Large intestine (tissue), 3 donors: Measurements from ENCODE around the gene HOXC11. TPM values are rescaled to one million over a fixed set of nuclear protein-coding genes. Genes with fewer than 3 reads are reported as not detected.

ENCODE experiments used
- DNase-seq, 2 donors: peaks; one replicate each; pipeline versions ENCODE4 v3.0.0 to v3.0.0-alpha.2; 2013
- H3K27ac ChIP-seq: one replicate; pipeline ENCODE4 v1.5.1; 2013; ENCODE audit warnings: low read length
- H3K27me3 ChIP-seq: 2 replicates; pipeline ENCODE4 v1.6.1; 2013; ENCODE audit warnings: low read length; ENCODE audit not compliant: control insufficient read depth, insufficient read depth
- H3K36me3 ChIP-seq: 2 replicates; pipeline ENCODE4 v1.6.1; 2013; ENCODE audit warnings: low read length; ENCODE audit not compliant: control insufficient read depth, insufficient read depth
- H3K4me1 ChIP-seq: one replicate; pipeline ENCODE4 v1.6.1; 2013; ENCODE audit warnings: low read length; ENCODE audit not compliant: control insufficient read depth, insufficient read depth
- H3K4me3 ChIP-seq: one replicate; pipeline ENCODE4 v1.5.1; 2013; ENCODE audit warnings: low read length
- H3K9me3 ChIP-seq: one replicate; pipeline ENCODE4 v1.6.1; 2013; ENCODE audit warnings: mild to moderate bottlenecking, low read depth, low read length, moderate library complexity; ENCODE audit not compliant: control insufficient read depth
- WGBS: methylation state at CpG from one replicate; pipeline ENCODE4 v1.1.5; 2013; ENCODE audit warnings: low lambda C conversion rate; ENCODE audit not compliant: insufficient coverage; 5-methylcytosine and 5-hydroxymethylcytosine counted together
- polyA plus RNA-seq: library from polyadenylated mRNA; unstranded; fragments of 120-200 nt; gene quantifications from one replicate; pipeline ENCODE4 v1.2.1, GENCODE V29; 2013

HOXC11 gene
- polyA plus RNA-seq, 1 donor, result 0.18 TPM

- H3K4me1 ChIP-seq, result no peaks in the 10 kb centered on the region
- no peak overlapping the region for H3K4me3 ChIP-seq
- H3K27ac ChIP-seq, result no peak overlapping the region
- DNase-seq, result no peak
- H3K36me3 ChIP-seq, result no peaks in the 10 kb centered on the region
- H3K27me3 ChIP-seq, result peaks cover 97% of the 10 kb centered on the region
- no peaks in the 10 kb centered on the region for H3K9me3 ChIP-seq
- WGBS, result no CpG with 5 or more reads among the region's 4 CpGs
Measured at GRCh38 chr12:53944209-53944608, 28.7 kb upstream of the HOXC11 start.

GRCh38 chr12:53944907-53945847 lies 27.7 kb upstream of the HOXC11 start:
- Histone ChIP-seq H3K4me3 (no peak overlapping the region), H3K27ac (no peak overlapping the region), H3K4me1 (no peaks in the 10 kb centered on the region), H3K36me3 (no peaks in the 10 kb centered on the region), H3K27me3 (peaks cover 97% of the 10 kb centered on the region), H3K9me3 (peaks cover 4% of the 10 kb centered on the region)
- no peak for DNase-seq
- no CpG with 5 or more reads among the region's 51 CpGs for WGBS

GRCh38 chr12:53947743-53948142 lies 25.2 kb upstream of the HOXC11 start:
- no peak overlapping the region for H3K27ac ChIP-seq
- H3K4me3 ChIP-seq, result no peak overlapping the region
- H3K9me3 ChIP-seq, result peaks cover 8% of the 10 kb centered on the region
- H3K36me3 ChIP-seq, result no peaks in the 10 kb centered on the region
- peaks cover 98% of the 10 kb centered on the region for H3K27me3 ChIP-seq
- no peaks in the 10 kb centered on the region for H3K4me1 ChIP-seq
- DNase-seq, result no peak

GRCh38 chr12:53948650-53949593 lies 24.0 kb upstream of the HOXC11 start:
- no peak for DNase-seq
- H3K4me3 ChIP-seq, result no peak overlapping the region
- no peaks in the 10 kb centered on the region for H3K4me1 ChIP-seq
- no peaks in the 10 kb centered on the region for H3K36me3 ChIP-seq
- 74% methylated on average over 2 of the region's 9 CpGs for WGBS
- H3K27me3 ChIP-seq, result peaks cover 99% of the 10 kb centered on the region
- no peak overlapping the region for H3K27ac ChIP-seq
- H3K9me3 ChIP-seq, result peaks cover 11% of the 10 kb centered on the region

- H3K4me1 ChIP-seq, result no peaks in the 10 kb centered on the region
- H3K36me3 ChIP-seq, result no peaks in the 10 kb centered on the region
- H3K9me3 ChIP-seq, result peaks cover 14% of the 10 kb centered on the region
- WGBS, result no CpG with 5 or more reads among the region's 34 CpGs
- no peak for DNase-seq
- no peak overlapping the region for H3K27ac ChIP-seq
- H3K27me3 ChIP-seq, result peaks cover 99% of the 10 kb centered on the region
- no peak overlapping the region for H3K4me3 ChIP-seq
Measured at GRCh38 chr12:53949631-53950436, 23.1 kb upstream of the HOXC11 start.

GRCh38 chr12:53950437-53950773 lies 22.5 kb upstream of the HOXC11 start:
- Histone ChIP-seq H3K27ac (no peak overlapping the region), H3K36me3 (no peaks in the 10 kb centered on the region), H3K4me3 (no peak overlapping the region), H3K4me1 (no peaks in the 10 kb centered on the region), H3K27me3 (peaks cover 98% of the 10 kb centered on the region), H3K9me3 (peaks cover 18% of the 10 kb centered on the region)
- DNase-seq, result no peak
- WGBS, result no CpG with 5 or more reads among the region's 10 CpGs

- no peaks in the 10 kb centered on the region for H3K36me3 ChIP-seq
- peaks cover 98% of the 10 kb centered on the region for H3K27me3 ChIP-seq
- no peak overlapping the region for H3K4me3 ChIP-seq
- DNase-seq, result no peak
- peaks cover 20% of the 10 kb centered on the region for H3K9me3 ChIP-seq
- H3K4me1 ChIP-seq, result no peaks in the 10 kb centered on the region
- WGBS, result no CpG with 5 or more reads among the region's 34 CpGs
- no peak overlapping the region for H3K27ac ChIP-seq
Measured at GRCh38 chr12:53950789-53951576, 21.9 kb upstream of the HOXC11 start.

- DNase-seq, result no peak
- Histone ChIP-seq H3K4me3 (no peak overlapping the region), H3K27me3 (peaks cover 98% of the 10 kb centered on the region), H3K36me3 (no peaks in the 10 kb centered on the region), H3K4me1 (no peaks in the 10 kb centered on the region), H3K27ac (no peak overlapping the region), H3K9me3 (peaks cover 20% of the 10 kb centered on the region)
- no CpG with 5 or more reads among the region's 47 CpGs for WGBS
Measured at GRCh38 chr12:53951577-53952334, 21.2 kb upstream of the HOXC11 start.

- no CpG with 5 or more reads among the region's 13 CpGs for WGBS
- H3K4me3 ChIP-seq, result no peak overlapping the region
- H3K4me1 ChIP-seq, result no peaks in the 10 kb centered on the region
- no peaks in the 10 kb centered on the region for H3K36me3 ChIP-seq
- H3K27ac ChIP-seq, result no peak overlapping the region
- H3K27me3 ChIP-seq, result peaks cover 99% of the 10 kb centered on the region
- no peak for DNase-seq
- peaks cover 20% of the 10 kb centered on the region for H3K9me3 ChIP-seq
Measured at GRCh38 chr12:53952335-53952694, 20.6 kb upstream of the HOXC11 start.
